T-cell (primary cell): ENCODE measurements around the gene FNBP1L. TPM values are rescaled to one million over a fixed set of nuclear protein-coding genes. Genes with fewer than 3 reads are reported as not detected.

Source experiments
- ATAC-seq, 4 experiments: fragments of 200-7000 bp in 3 of 4; fragments of 150-1000 bp in 1 of 4; cut with Tn5 transposase; replicated peaks in 1 of 4; 1 replicate in 3 of 4; 2 replicates in 1 of 4; pipeline ENCODE4 v1.10.0; 2021; ENCODE audit warnings: moderate library complexity in 3 of 4, mild to moderate bottlenecking in 2 of 4, moderate number of reproducible peaks in 1 of 4
- CTCF ChIA-PET, 2 donors: fragments of 300-600 bp; sonication (Branson Sonifier 250); formaldehyde crosslinking; loops; one replicate each; lab custom pipeline; 2022; ENCODE audit warnings: antibody characterized with exemption in 2 of 2; lab: Charles Lee
- POLR2A ChIA-PET, 2 donors: fragments of 300-600 bp; sonication (Branson Sonifier 250); formaldehyde crosslinking; loops; one replicate each; lab custom pipeline; 2022; ENCODE audit warnings: antibody characterized with exemption in 2 of 2; lab: Charles Lee
- DNase-seq, 35 experiments: peaks; one replicate each; pipeline versions ENCODE4 v3.0.0 to v3.0.0-alpha.2; 2013 to 2023
- H3K27ac ChIP-seq: one replicate; pipeline ENCODE4 v1.5.1; 2013; ENCODE audit warnings: low read length
- H3K27me3 ChIP-seq, 2 experiments: replicated peaks in 1 of 2; 1 replicate in 1 of 2; 2 replicates in 1 of 2; pipeline versions ENCODE4 v1.6.1 to v1.7.0; 2013; ENCODE audit warnings: low read length in 1 of 2, mixed read lengths in 1 of 2; ENCODE audit not compliant: control insufficient read depth in 2 of 2, insufficient read depth in 2 of 2; ENCODE audit errors: extremely low read depth in 1 of 2
- H3K36me3 ChIP-seq, 2 donors: 1 replicate in 1 of 2; 2 replicates in 1 of 2; pipeline versions ENCODE4 v1.6.1 to v1.7.0; 2013; ENCODE audit warnings: low read length in 1 of 2; ENCODE audit not compliant: control insufficient read depth in 2 of 2, insufficient read depth in 1 of 2; ENCODE audit errors: extremely low read depth in 1 of 2
- H3K4me1 ChIP-seq, 2 experiments: 1 replicate in 1 of 2; 2 replicates in 1 of 2; pipeline versions ENCODE4 v1.6.1 to v1.7.0; 2013; ENCODE audit warnings: low read length in 2 of 2, mixed read lengths in 1 of 2; ENCODE audit not compliant: insufficient read depth in 2 of 2, control insufficient read depth in 1 of 2; ENCODE audit errors: extremely low read depth in 1 of 2
- H3K4me3 ChIP-seq, 2 donors: 1 replicate in 1 of 2; 2 replicates in 1 of 2; pipeline versions ENCODE4 v1.5.1 to v1.7.0; 2013; ENCODE audit warnings: mild to moderate bottlenecking in 2 of 2, low read length in 1 of 2, moderate library complexity in 1 of 2; ENCODE audit not compliant: control insufficient read depth in 1 of 2; ENCODE audit errors: extremely low read depth in 1 of 2
- H3K9me3 ChIP-seq: 2 replicates; pipeline ENCODE4 v1.7.0; 2013
- H3K27ac Mint-ChIP-seq, 2 donors: one replicate each; pipeline ENCODE4 v1.8.0; 2020 to 2021; ENCODE audit warnings: mild to moderate bottlenecking in 2 of 2, mixed read lengths in 2 of 2
- H3K27me3 Mint-ChIP-seq, 2 donors: one replicate each; pipeline ENCODE4 v1.8.0; 2021 to 2022; ENCODE audit warnings: mixed read lengths in 2 of 2
- H3K36me3 Mint-ChIP-seq: one replicate; pipeline ENCODE4 v1.8.0; 2021; ENCODE audit warnings: mixed read lengths
- H3K4me1 Mint-ChIP-seq, 3 donors: one replicate each; pipeline ENCODE4 v1.8.0; 2020 to 2022; ENCODE audit warnings: mixed read lengths in 3 of 3, mild to moderate bottlenecking in 1 of 3
- H3K4me3 Mint-ChIP-seq, 3 donors: one replicate each; pipeline ENCODE4 v1.8.0; 2020 to 2022; ENCODE audit warnings: mild to moderate bottlenecking in 3 of 3, mixed read lengths in 3 of 3, moderate library complexity in 3 of 3
- H3K9me3 Mint-ChIP-seq, 3 donors: one replicate each; pipeline ENCODE4 v1.8.0; 2020 to 2022; ENCODE audit warnings: mixed read lengths in 3 of 3
- WGBS: methylation state at CpG from one replicate; pipeline ENCODE4 v1.1.5; 2013; ENCODE audit warnings: missing lambda C conversion rate; ENCODE audit not compliant: insufficient coverage; 5-methylcytosine and 5-hydroxymethylcytosine counted together
- total RNA-seq, 35 experiments: library from RNA in 6 of 35; stranded (reverse) in 6 of 35; fragments of 120-200 nt in 1 of 35; gene quantifications; one replicate each; pipeline versions ENCODE4 v1.2.1 to v1.2.4 and lab custom pipeline; 2013 to 2026

FNBP1L gene
- total RNA-seq, 5 donors from 2014 or later (not counting 1 experiment from before 2014, with no cell fraction given): 1.2 to 3.2 (median 1.6) TPM

DNA sequence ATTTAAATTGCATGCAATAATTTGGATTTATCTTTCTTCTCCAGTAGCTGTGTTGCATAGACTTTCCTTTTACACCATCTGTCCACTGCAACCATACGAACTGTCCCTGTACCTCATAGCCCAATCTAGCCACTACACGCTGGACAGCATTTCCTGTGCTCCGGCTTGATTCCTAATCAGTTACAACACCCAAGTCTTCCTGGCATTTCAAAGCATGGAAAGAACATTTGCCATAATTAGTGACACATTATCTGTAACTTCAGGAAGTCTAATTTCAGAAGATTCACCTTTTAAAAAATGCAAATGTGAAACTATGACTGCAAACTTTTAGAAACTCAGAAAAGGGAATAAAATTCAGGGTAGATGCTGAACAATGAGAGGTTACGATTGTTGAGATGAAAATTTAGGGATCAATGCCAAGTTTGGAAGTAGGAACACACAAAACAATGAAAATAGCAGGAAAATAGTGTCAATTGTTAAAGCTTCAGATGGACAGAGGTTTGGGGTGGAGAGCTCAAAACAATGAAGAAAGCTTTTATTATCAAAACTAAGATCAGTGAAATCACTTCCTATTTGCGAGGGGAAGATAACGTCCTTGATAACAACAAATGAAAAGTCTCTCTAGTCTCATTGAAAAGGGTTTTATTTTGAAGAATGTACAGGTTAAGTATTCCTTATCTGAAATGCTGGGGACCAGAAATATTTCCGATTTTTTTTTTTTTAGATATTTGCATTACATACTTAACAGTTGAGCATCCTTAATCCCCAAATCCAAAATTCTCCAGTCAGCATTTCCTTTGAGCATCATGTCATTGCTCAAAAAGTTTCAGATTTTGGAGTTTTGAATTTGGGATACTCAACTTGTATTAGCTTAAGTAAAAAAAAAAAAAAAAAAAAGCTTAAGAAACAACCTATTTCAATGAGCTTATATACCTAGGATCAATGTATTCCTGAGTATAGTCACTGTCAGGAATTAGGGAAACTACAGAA is 107.3 kb downstream of the FNBP1L start:
- Mint-ChIP-seq H3K4me3 (no peak overlapping the region), H3K27ac (no peak overlapping the region), H3K4me1 (peaks cover 10 to 28% (median 19%) of the 10 kb centered on the region in 3 donors), H3K27me3 (peaks cover 0 to 6% of the 10 kb centered on the region in 2 donors), H3K36me3 (peaks cover 3% of the 10 kb centered on the region), H3K9me3 (no peaks in the 10 kb centered on the region)
- DNase-seq: no peak
- Histone ChIP-seq H3K36me3 (no peaks in the 10 kb centered on the region), H3K9me3 (no peaks in the 10 kb centered on the region), H3K4me1 (peaks cover 0 to 10% of the 10 kb centered on the region in 2 experiments), H3K27me3 (no peaks in the 10 kb centered on the region), H3K27ac (no peak overlapping the region), H3K4me3 (no peak overlapping the region)
- no peak for ATAC-seq
- POLR2A ChIA-PET: interaction anchor here in 1 of 2 donors (0.6 kb wide), 1 partner anchor 70 kb away, joined by 3 read pairs; no protein-coding TSS in a partner anchor
- WGBS: 94% methylated on average over 3 of the region's 7 CpGs
- CTCF ChIA-PET: no interaction called here

- Mint-ChIP-seq H3K27ac (no peak overlapping the region), H3K9me3 (no peaks in the 10 kb centered on the region), H3K36me3 (no peaks in the 10 kb centered on the region), H3K4me1 (peaks cover 10 to 28% (median 19%) of the 10 kb centered on the region in 3 donors), H3K27me3 (peaks cover 0 to 6% of the 10 kb centered on the region in 2 donors), H3K4me3 (no peak overlapping the region)
- no CpG with 5 or more reads among the region's 2 CpGs for WGBS
- H3K4me3 ChIP-seq: no peak overlapping the region
- H3K27me3 ChIP-seq: no peaks in the 10 kb centered on the region
- POLR2A ChIA-PET: no interaction called here
- CTCF ChIA-PET: no interaction called here
- ATAC-seq (no peak), DNase-seq (no peak)
- H3K36me3 ChIP-seq: no peaks in the 10 kb centered on the region
- no peak overlapping the region for H3K27ac ChIP-seq
- peaks cover 0 to 10% of the 10 kb centered on the region in 2 experiments for H3K4me1 ChIP-seq
- H3K9me3 ChIP-seq: no peaks in the 10 kb centered on the region
Measured at GRCh38 chr1:93556291-93556690, 108.4 kb downstream of the FNBP1L start.

DNA sequence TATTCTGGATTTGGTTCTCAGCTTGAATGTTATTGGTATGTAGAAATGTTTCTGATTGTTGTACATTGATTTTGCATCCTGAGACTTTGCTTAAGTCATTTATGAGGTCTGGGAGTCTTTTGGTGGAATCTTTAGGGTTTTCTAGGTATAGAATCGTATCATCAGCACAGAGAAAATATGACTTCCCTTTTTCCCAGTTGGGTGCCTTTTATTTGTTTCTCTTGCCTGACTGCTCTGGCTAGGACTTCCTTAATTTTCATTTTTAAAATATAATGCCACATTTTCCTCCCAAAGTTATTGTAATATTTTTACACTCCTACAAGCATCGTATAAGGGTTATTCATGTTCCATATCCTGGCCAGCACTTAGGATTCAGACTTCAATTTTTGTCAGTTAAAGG is 111.1 kb downstream of the FNBP1L start:
- Histone ChIP-seq H3K27me3 (no peaks in the 10 kb centered on the region), H3K4me1 (peaks cover 0 to 10% of the 10 kb centered on the region in 2 experiments), H3K9me3 (no peaks in the 10 kb centered on the region), H3K36me3 (no peaks in the 10 kb centered on the region), H3K27ac (no peak overlapping the region), H3K4me3 (no peak overlapping the region)
- Mint-ChIP-seq H3K36me3 (no peaks in the 10 kb centered on the region), H3K4me1 (peaks cover 10 to 14% (median 13%) of the 10 kb centered on the region in 3 donors), H3K27ac (no peak overlapping the region), H3K9me3 (no peaks in the 10 kb centered on the region), H3K4me3 (no peak overlapping the region), H3K27me3 (peaks cover 0 to 3% of the 10 kb centered on the region in 2 donors)
- ATAC-seq: no peak
- no peak for DNase-seq
- ChIA-PET POLR2A (no interaction called here), CTCF (no interaction called here)
- WGBS: no CpG with 5 or more reads among the region's 2 CpGs

DNA sequence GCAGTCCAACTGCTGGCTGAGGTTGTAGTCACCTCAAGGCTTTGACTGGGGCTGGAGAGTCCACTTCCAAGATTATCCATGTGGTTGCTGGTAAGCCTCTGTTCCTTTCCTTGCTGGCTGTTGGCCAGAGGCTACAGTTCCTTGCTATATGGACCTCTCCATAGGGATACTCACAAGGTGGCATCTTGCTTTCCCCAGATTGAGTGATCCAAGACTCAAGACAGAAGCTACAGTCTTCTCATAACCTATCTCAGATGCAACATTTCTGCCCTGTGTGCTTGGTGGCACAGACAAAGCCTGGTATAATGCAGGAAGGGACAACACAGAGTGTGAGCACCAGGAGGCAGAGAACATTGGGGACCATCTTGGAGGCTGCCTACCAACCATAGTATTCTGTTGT is 111.8 kb downstream of the FNBP1L start:
- no peaks in the 10 kb centered on the region for H3K36me3 ChIP-seq
- no peaks in the 10 kb centered on the region for H3K27me3 ChIP-seq
- CTCF ChIA-PET: no interaction called here
- Mint-ChIP-seq H3K27ac (no peak overlapping the region), H3K36me3 (no peaks in the 10 kb centered on the region), H3K4me1 (peaks cover 7 to 8% (median 7%) of the 10 kb centered on the region in 3 donors), H3K9me3 (no peaks in the 10 kb centered on the region), H3K4me3 (no peak overlapping the region), H3K27me3 (peaks cover 0 to 3% of the 10 kb centered on the region in 2 donors)
- peaks cover 0 to 8% of the 10 kb centered on the region in 2 experiments for H3K4me1 ChIP-seq
- DNase-seq (no peak), ATAC-seq (no peak)
- no peak overlapping the region for H3K27ac ChIP-seq
- no peak overlapping the region for H3K4me3 ChIP-seq
- POLR2A ChIA-PET: no interaction called here
- H3K9me3 ChIP-seq: no peaks in the 10 kb centered on the region

GRCh38 chr1:93565496-93566206 is 117.7 kb downstream of the FNBP1L start:
- ATAC-seq (no peak), DNase-seq (no peak)
- POLR2A ChIA-PET: no interaction called here
- no peaks in the 10 kb centered on the region for H3K9me3 Mint-ChIP-seq
- no peaks in the 10 kb centered on the region for H3K4me1 Mint-ChIP-seq
- no peak overlapping the region for H3K4me3 ChIP-seq
- H3K27me3 ChIP-seq: no peaks in the 10 kb centered on the region
- no peak overlapping the region for H3K27ac ChIP-seq
- CTCF ChIA-PET: no interaction called here
- H3K27ac Mint-ChIP-seq: no peak overlapping the region
- no peaks in the 10 kb centered on the region for H3K4me1 ChIP-seq
- no peak overlapping the region for H3K4me3 Mint-ChIP-seq
- WGBS: 86% methylated on average over 1 of the region's 4 CpGs
- H3K36me3 Mint-ChIP-seq: peaks cover 2% of the 10 kb centered on the region
- H3K27me3 Mint-ChIP-seq: no peaks in the 10 kb centered on the region
- no peaks in the 10 kb centered on the region for H3K9me3 ChIP-seq
- no peaks in the 10 kb centered on the region for H3K36me3 ChIP-seq

GRCh38 chr1:93566227-93566626 is 118.3 kb downstream of the FNBP1L start:
- WGBS: 95% methylated on average over 6 of the region's 10 CpGs
- Histone ChIP-seq H3K4me3 (no peak overlapping the region), H3K27me3 (no peaks in the 10 kb centered on the region), H3K9me3 (no peaks in the 10 kb centered on the region), H3K4me1 (no peaks in the 10 kb centered on the region), H3K36me3 (no peaks in the 10 kb centered on the region), H3K27ac (no peak overlapping the region)
- ChIA-PET POLR2A (no interaction called here), CTCF (interaction anchor here in 1 of 2 donors (0.7 kb wide), 1 partner anchor 129 kb away, joined by 3 read pairs; no protein-coding TSS in a partner anchor)
- Mint-ChIP-seq H3K36me3 (peaks cover 2% of the 10 kb centered on the region), H3K27me3 (no peaks in the 10 kb centered on the region), H3K9me3 (no peaks in the 10 kb centered on the region), H3K4me3 (no peak overlapping the region), H3K27ac (no peak overlapping the region), H3K4me1 (no peaks in the 10 kb centered on the region)
- DNase-seq (no peak), ATAC-seq (no peak)
